Brain microvascular endothelial cell (primary cell): ENCODE data around the gene TSC22D1.

Experiments
- DNase-seq: peaks from one replicate; pipeline ENCODE4 v3.0.0-alpha.2; 2020
- H3K27ac ChIP-seq: fragments of 250-450 bp; sonication (Bioruptor Pico); 2 replicates; pipeline ENCODE4 v1.5.1; 2020; ENCODE audit warnings: mild to moderate bottlenecking, moderate library complexity
- H3K27me3 ChIP-seq: fragments of 250-450 bp; sonication (Bioruptor Pico); replicated peaks from 2 replicates; pipeline ENCODE4 v1.5.1; 2020; ENCODE audit warnings: mild to moderate bottlenecking
- H3K36me3 ChIP-seq: fragments of 250-450 bp; sonication (Bioruptor Pico); replicated peaks from 2 replicates; pipeline ENCODE4 v1.5.1; 2020; ENCODE audit warnings: mild to moderate bottlenecking
- H3K4me3 ChIP-seq: 2 replicates; pipeline ENCODE4 v1.5.1; 2011; ENCODE audit warnings: low read depth, mild to moderate bottlenecking, control low read depth, low read length, moderate library complexity
- in situ Hi-C: cut with HindIII; loops from 2 replicates; pipeline ENCODE4 v1.10.0; 2017; ENCODE audit warnings: low sequenced_read_pairs, low pct_ligation_motif_present
- TF ChIP-seq, protein P1 (sequence below): IDR thresholded peaks from 2 replicates; pipeline ENCODE4 v1.5.1; 2011; ENCODE audit warnings: low read depth, mild to moderate bottlenecking, moderate library complexity, low read length, control low read depth, inconsistent platforms; ENCODE audit errors: missing control alignments

TSC22D1 gene

DNA sequence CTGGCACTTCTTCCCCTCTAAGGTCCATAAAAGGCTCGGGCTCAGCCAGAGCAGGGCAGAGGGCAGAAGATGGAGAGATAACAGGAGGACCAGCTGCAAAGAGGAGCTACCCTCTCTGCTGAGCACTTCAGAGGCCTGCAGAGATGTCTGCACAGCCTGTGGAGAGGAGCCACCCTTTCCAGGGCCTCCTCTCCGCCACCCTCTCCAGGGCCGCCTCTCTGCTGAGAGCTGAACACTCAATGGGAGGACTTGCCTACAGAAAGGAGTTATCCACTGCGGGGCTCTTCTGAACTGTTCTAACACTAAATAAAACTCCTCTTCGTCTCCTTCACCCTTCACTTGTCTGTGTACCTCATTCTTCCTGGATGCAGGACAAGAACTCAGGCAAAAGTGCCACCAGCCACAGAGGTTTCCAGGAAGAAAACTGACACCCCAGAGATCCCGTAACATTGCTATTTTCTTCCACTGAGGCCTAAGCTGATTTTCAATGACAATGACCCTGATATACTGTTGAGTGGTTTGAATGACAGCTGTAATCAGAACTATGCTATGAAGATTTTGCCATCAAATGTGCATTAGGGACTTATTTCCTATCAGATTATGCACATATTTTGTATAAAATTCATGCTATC, 16.2 kb upstream of the TSC22D1 start:
- DNase-seq: no peak
- in situ Hi-C loops: no loop called here
- Histone ChIP-seq H3K36me3 (no peaks in the 10 kb centered on the region), H3K27ac (no peak overlapping the region), H3K4me3 (no peak overlapping the region), H3K27me3 (no peaks in the 10 kb centered on the region)
- TF ChIP-seq, protein P1, sequence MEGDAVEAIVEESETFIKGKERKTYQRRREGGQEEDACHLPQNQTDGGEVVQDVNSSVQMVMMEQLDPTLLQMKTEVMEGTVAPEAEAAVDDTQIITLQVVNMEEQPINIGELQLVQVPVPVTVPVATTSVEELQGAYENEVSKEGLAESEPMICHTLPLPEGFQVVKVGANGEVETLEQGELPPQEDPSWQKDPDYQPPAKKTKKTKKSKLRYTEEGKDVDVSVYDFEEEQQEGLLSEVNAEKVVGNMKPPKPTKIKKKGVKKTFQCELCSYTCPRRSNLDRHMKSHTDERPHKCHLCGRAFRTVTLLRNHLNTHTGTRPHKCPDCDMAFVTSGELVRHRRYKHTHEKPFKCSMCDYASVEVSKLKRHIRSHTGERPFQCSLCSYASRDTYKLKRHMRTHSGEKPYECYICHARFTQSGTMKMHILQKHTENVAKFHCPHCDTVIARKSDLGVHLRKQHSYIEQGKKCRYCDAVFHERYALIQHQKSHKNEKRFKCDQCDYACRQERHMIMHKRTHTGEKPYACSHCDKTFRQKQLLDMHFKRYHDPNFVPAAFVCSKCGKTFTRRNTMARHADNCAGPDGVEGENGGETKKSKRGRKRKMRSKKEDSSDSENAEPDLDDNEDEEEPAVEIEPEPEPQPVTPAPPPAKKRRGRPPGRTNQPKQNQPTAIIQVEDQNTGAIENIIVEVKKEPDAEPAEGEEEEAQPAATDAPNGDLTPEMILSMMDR: no peak

DNA sequence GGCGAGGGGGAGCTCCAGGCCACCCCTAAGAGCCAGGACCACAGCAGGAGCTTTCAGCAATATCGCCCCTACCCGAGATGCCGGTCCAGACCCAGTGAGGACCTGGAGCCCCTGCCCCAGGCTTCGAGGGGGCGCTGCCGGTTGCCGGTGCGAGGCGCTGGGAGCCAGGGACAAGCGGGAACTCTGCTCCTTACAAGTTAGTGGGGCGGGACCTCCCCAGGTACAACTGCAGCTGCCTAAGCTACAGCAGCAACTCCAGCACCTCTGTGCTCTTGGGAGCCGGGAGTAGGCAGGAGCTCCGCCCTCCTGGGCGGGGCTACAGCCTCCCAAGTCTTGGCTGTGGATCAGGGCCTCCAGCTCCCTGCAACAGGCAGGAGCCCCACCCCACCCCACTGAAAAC, 15.2 kb upstream of the TSC22D1 start:
- no peak overlapping the region for H3K4me3 ChIP-seq
- H3K27ac ChIP-seq: no peak overlapping the region
- in situ Hi-C loops: no loop called here
- DNase-seq: no peak
- H3K36me3 ChIP-seq: no peaks in the 10 kb centered on the region
- TF ChIP-seq, protein P1: no peak
- H3K27me3 ChIP-seq: no peaks in the 10 kb centered on the region

DNA sequence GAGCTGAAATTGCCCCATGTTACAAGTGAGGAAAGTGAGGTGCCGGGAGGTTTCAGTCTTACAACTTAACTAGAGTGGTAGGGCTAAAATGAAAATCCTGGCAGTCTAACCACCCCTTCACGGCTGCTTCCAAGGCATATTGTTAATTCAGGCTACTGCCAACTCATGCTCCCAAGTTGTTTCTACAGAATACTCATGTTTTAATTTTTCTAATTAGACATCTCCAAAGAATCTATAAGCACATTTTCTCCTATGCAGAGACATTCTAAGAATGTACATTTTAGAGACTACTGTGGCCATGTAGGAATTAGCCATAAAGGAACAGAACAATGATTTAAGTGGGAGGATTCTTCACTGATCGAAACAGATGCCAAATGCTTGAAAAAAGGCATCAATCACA, 7.0 kb upstream of the TSC22D1 start:
- Histone ChIP-seq H3K4me3 (no peak overlapping the region), H3K36me3 (no peaks in the 10 kb centered on the region), H3K27ac (no peak overlapping the region), H3K27me3 (no peaks in the 10 kb centered on the region)
- in situ Hi-C loops: no loop called here
- DNase-seq: no peak
- TF ChIP-seq, protein P1: no peak

DNA sequence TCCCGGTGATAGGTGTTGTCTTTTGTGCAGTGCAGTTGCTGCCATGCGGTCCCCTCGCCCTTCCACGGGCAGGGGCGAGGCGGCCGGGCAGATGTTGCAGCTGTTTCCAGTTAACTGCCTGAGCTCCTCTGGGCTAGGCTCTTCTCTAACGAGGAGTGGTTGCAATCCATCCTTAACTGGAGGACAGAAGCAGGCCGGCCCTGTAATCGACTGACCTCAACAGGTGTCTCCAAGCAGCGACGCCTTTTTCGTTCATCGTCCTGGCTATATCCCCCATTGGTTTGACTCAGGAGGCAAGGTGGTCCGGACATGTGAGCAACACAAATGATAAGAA, 1.9 kb upstream of the TSC22D1 start:
- peak overlapping the region; percentile 95 for H3K27ac ChIP-seq
- peak overlapping the region; percentile 87 for H3K4me3 ChIP-seq
- H3K36me3 ChIP-seq: peaks cover 14% of the 10 kb centered on the region
- in situ Hi-C loops: no loop called here
- TF ChIP-seq, protein P1: no peak
- no peak for DNase-seq
- H3K27me3 ChIP-seq: no peaks in the 10 kb centered on the region

DNA sequence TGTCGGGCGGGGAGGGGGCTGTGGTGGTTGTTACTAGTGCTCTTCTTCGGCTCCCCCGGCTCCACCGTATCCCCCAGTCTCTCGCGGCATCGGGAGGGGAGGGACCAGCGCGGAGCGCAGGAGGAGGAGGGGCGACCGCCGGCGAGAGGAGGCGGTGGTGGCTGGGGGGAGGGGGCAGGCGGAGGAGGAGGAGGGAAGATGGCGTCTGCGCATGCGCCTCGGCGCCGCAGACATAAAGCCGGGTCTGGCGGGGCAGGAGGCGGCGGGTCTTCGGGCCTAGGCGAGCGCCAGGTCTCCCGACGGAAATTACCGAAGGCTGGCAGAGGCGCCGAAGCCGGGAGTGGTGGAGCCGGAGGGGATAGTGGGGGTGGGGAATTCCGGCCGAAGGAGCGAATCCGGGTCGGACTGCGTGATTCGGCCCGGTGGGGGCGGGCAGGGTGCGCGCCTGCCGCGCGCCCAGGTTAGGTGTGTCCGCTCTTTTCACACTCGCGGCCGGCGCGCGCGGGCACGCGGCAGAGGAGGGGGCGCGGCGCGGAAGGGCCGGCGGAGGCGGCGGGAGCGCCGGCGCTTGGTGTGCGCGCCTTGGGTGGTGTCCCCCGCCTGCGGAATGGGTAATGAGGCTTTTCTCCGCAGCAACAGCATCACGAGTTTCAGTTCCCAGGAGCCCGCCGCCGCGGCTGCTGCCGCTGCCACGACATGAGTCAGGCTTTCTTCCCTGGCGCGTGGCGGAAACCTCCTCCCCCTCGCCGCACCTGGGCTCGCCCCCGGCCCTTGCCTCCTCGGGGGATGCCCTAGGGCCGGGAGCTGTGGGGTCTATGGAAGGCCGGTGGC, 1.3 kb upstream of the TSC22D1 start:
- peak overlapping the region; percentile 95 for H3K27ac ChIP-seq
- H3K36me3 ChIP-seq: peaks cover 14% of the 10 kb centered on the region
- in situ Hi-C loops: no loop called here
- H3K4me3 ChIP-seq: peak overlapping the region; percentile 87
- TF ChIP-seq, protein P1: no peak
- DNase-seq: peak; percentile 95
- no peaks in the 10 kb centered on the region for H3K27me3 ChIP-seq
